ENCODE data around the gene HOXA13. TPM values are rescaled to one million over a fixed set of nuclear protein-coding genes. Genes with fewer than 3 reads are reported as not detected.

The HOXA13 gene
- total RNA-seq, 1 experiment from 2014 or later: not detected

DNA sequence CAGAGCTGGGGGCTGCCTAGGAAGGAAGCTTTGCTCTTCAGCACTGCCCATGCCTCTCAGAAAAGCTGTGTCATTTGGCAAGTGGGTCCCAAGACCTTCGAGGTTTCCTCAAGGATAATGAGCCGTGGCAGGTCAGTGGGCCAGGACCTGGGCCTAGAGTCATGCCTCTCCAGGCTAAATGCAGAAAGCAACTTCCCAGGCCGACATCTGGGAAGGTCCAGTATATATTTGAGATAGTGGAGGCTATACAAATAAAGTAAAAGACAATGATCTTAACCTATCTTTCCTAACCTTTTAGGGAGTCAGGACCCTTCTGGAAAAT is 23.4 kb downstream of the HOXA13 start:
- H4K91ac ChIP-seq (ENCODE audit: insufficient read length, low read depth, low read length): no peak overlapping the region
- H4K20me1 ChIP-seq (ENCODE audit: control insufficient read depth, insufficient read depth, insufficient read length): no peaks in the 10 kb centered on the region
- no peaks in the 10 kb centered on the region for H3K79me1 ChIP-seq (ENCODE audit: insufficient read depth, low read depth, low read length, poor library complexity, severe bottlenecking)
- no peaks in the 10 kb centered on the region for H3K23me2 ChIP-seq (ENCODE audit: insufficient read length, low read depth, low read length, poor library complexity, severe bottlenecking)
- H3K56ac ChIP-seq (ENCODE audit: insufficient read length, low read depth, low read length): no peak overlapping the region
- no peak overlapping the region for H3K14ac ChIP-seq (ENCODE audit: insufficient read depth, low read length)
- H3K9me3 ChIP-seq (ENCODE audit: control insufficient read depth, low read depth, low read length): no peaks in the 10 kb centered on the region
- no peak overlapping the region for H4K5ac ChIP-seq (ENCODE audit: insufficient read length, low read depth, low read length)
- no peak for TF ChIP-seq CTCF (conservative IDR thresholded peaks at IDR 0.05)
- H3K9ac ChIP-seq (ENCODE audit: extremely low read depth, insufficient read length, low read length): no peak overlapping the region
- H3K79me2 ChIP-seq (ENCODE audit: insufficient read depth, low read length): no peaks in the 10 kb centered on the region
- H3K4me3 Mint-ChIP-seq: no peak overlapping the region
- no peak overlapping the region for H2BK12ac ChIP-seq (ENCODE audit: insufficient read length, low read depth, low read length)
- no peak overlapping the region for H3K27ac ChIP-seq (ENCODE audit: insufficient read length, low read depth, low read length)
- no peaks in the 10 kb centered on the region; a peak in 2 of 7 replicates for H3K36me3 Mint-ChIP-seq (ENCODE audit: insufficient read depth in 1 of 3, low read depth in 3 of 3)
- H2AFZ ChIP-seq (ENCODE audit: low read length): no peak overlapping the region
- no peak overlapping the region for H2BK15ac ChIP-seq (ENCODE audit: low read depth, low read length)
- H3T11ph ChIP-seq (ENCODE audit: low read length): no peak overlapping the region
- peaks cover 99% of the 10 kb centered on the region for H3K27me3 ChIP-seq (ENCODE audit: insufficient read depth, low read length)
- H4K8ac ChIP-seq (replicated peaks; ENCODE audit: insufficient read length, low read depth, low read length): no peak overlapping the region
- H2BK20ac ChIP-seq (ENCODE audit: low read depth, low read length, poor library complexity, severe bottlenecking): no peak overlapping the region
- peaks cover 98% of the 10 kb centered on the region for H3K27me3 Mint-ChIP-seq (ENCODE audit: low read depth)
- H2AK5ac ChIP-seq (ENCODE audit: insufficient read length, low read length): no peak overlapping the region
- no peak overlapping the region for H3K23ac ChIP-seq (ENCODE audit: insufficient read length, low read depth, low read length)
- no peak for DNase-seq
- H3K27ac Mint-ChIP-seq: no peak overlapping the region
- peaks cover 6 to 19% of the 10 kb centered on the region in 2 experiments; a peak in 4 of 5 replicates for H3K9me3 Mint-ChIP-seq
- no CpG with 5 or more reads among the region's 3 CpGs for WGBS (ENCODE audit: extremely low coverage, insufficient read length, low lambda C conversion rate)
- no peak overlapping the region for H2BK120ac ChIP-seq (ENCODE audit: low read depth, low read length, poor library complexity, severe bottlenecking)
- no peaks in the 10 kb centered on the region for H3K4me1 ChIP-seq (ENCODE audit: insufficient read depth, low read length)
- H3K4me2 ChIP-seq (ENCODE audit: insufficient read depth, insufficient read length, low read length): no peak overlapping the region
- no peak overlapping the region for H3K18ac ChIP-seq (ENCODE audit: insufficient read length, low read depth, low read length)
- no peak overlapping the region for H3K4ac ChIP-seq (ENCODE audit: low read depth, low read length)
- no peak overlapping the region for H2BK5ac ChIP-seq (ENCODE audit: insufficient read length, low read length)
- peaks cover 3 to 9% of the 10 kb centered on the region in 2 experiments for H3K4me1 Mint-ChIP-seq

Measured in H9 (cell line).